Osteocyte (in vitro differentiated cells): ENCODE results near the gene GNRH2. TPM values are rescaled to one million over a fixed set of nuclear protein-coding genes. Genes with fewer than 3 reads are reported as not detected.

Experiments
- DNase-seq: peaks from one replicate; pipeline ENCODE4 v3.0.0; 2021; ENCODE audit warnings: mixed read lengths; ENCODE audit not compliant: unreplicated experiment; ENCODE audit errors: extremely low spot score
- H3K27ac Mint-ChIP-seq: one replicate; pipeline ENCODE4 v1.8.0; 2021; ENCODE audit warnings: mild to moderate bottlenecking, mixed read lengths; ENCODE audit not compliant: unreplicated experiment
- H3K27me3 Mint-ChIP-seq: one replicate; pipeline ENCODE4 v1.8.0; 2021; ENCODE audit warnings: mixed read lengths; ENCODE audit not compliant: unreplicated experiment
- H3K36me3 Mint-ChIP-seq: one replicate; pipeline ENCODE4 v1.8.0; 2021; ENCODE audit warnings: mixed read lengths; ENCODE audit not compliant: unreplicated experiment
- H3K4me1 Mint-ChIP-seq: one replicate; pipeline ENCODE4 v1.8.0; 2021; ENCODE audit warnings: mixed read lengths; ENCODE audit not compliant: unreplicated experiment
- H3K4me3 Mint-ChIP-seq: one replicate; pipeline ENCODE4 v1.8.0; 2021; ENCODE audit warnings: mild to moderate bottlenecking, moderate library complexity, mixed read lengths; ENCODE audit not compliant: unreplicated experiment
- H3K9me3 Mint-ChIP-seq: one replicate; pipeline ENCODE4 v1.8.0; 2021; ENCODE audit warnings: mixed read lengths; ENCODE audit not compliant: unreplicated experiment
- total RNA-seq: library from RNA; stranded (reverse); gene quantifications from 2 replicates; pipeline ENCODE4 v1.2.1, GENCODE V29; 2021
- TF ChIP-seq, protein P1 (sequence below): fragments of 200-600 bp; sonication (generic); IDR thresholded peaks from 2 replicates; pipeline ENCODE4 v1.5.0; 2021; ENCODE audit warnings: antibody characterized with exemption, mild to moderate bottlenecking, moderate library complexity

The GNRH2 gene
- total RNA-seq, 1 donor from 2014 or later = not detected

GRCh38 chr20:3094848-3095629 is 51.6 kb downstream of the GNRH2 start:
- TF ChIP-seq, protein P1, sequence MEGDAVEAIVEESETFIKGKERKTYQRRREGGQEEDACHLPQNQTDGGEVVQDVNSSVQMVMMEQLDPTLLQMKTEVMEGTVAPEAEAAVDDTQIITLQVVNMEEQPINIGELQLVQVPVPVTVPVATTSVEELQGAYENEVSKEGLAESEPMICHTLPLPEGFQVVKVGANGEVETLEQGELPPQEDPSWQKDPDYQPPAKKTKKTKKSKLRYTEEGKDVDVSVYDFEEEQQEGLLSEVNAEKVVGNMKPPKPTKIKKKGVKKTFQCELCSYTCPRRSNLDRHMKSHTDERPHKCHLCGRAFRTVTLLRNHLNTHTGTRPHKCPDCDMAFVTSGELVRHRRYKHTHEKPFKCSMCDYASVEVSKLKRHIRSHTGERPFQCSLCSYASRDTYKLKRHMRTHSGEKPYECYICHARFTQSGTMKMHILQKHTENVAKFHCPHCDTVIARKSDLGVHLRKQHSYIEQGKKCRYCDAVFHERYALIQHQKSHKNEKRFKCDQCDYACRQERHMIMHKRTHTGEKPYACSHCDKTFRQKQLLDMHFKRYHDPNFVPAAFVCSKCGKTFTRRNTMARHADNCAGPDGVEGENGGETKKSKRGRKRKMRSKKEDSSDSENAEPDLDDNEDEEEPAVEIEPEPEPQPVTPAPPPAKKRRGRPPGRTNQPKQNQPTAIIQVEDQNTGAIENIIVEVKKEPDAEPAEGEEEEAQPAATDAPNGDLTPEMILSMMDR = no peak
- Mint-ChIP-seq H3K4me1 (peaks cover 2% of the 10 kb centered on the region), H3K27ac (no peak overlapping the region), H3K27me3 (peaks cover 17% of the 10 kb centered on the region), H3K36me3 (no peaks in the 10 kb centered on the region), H3K4me3 (no peak overlapping the region), H3K9me3 (no peaks in the 10 kb centered on the region)
- no peak for DNase-seq

Other genes starting within 250 kb of the GNRH2 start
- gene CPXM1, start 243.0 kb upstream of the GNRH2 start, total RNA-seq = 84.0 and 85.8 TPM in 2 replicates
- not detected in 2 replicates for gene C20orf141, start 228.6 kb upstream of the GNRH2 start, total RNA-seq
- gene TMEM239, start 227.3 kb upstream of the GNRH2 start, total RNA-seq = not detected in 2 replicates
- 68.3 and 80.8 TPM in 2 replicates for gene PCED1A, start 203.0 kb upstream of the GNRH2 start, total RNA-seq
- gene VPS16, start 202.9 kb upstream of the GNRH2 start, total RNA-seq = 45.2 and 51.1 TPM in 2 replicates
- gene PTPRA, start 170.1 kb upstream of the GNRH2 start, total RNA-seq = 80.2 and 88.6 TPM in 2 replicates
- gene MRPS26, start 2.4 kb downstream of the GNRH2 start, total RNA-seq = 40.1 and 44.4 TPM in 2 replicates
- gene OXT, start 28.0 kb downstream of the GNRH2 start, total RNA-seq = not detected in 2 replicates
- not detected in 2 replicates for gene AVP, start 41.1 kb downstream of the GNRH2 start, total RNA-seq
- gene FASTKD5, start 116.2 kb downstream of the GNRH2 start, total RNA-seq = 13.5 and 14.0 TPM in 2 replicates
- 5.9 and 7.3 TPM in 2 replicates for gene UBOX5, start 116.2 kb downstream of the GNRH2 start, total RNA-seq
- gene LZTS3, start 129.9 kb downstream of the GNRH2 start, total RNA-seq = 6.6 and 6.9 TPM in 2 replicates
- 79.6 and 84.2 TPM in 2 replicates for gene DDRGK1, start 161.1 kb downstream of the GNRH2 start, total RNA-seq
- gene ITPA, start 165.9 kb downstream of the GNRH2 start, total RNA-seq = 57.5 and 58.4 TPM in 2 replicates
- gene SLC4A11, start 195.6 kb downstream of the GNRH2 start, total RNA-seq = 2.4 and 3.2 TPM in 2 replicates